Right lung (tissue), 5 donors: ENCODE measurements around the gene DCLK1. TPM values are rescaled to one million over a fixed set of nuclear protein-coding genes. Genes with fewer than 3 reads are reported as not detected.
A peak's percentile ranks its signal among the peaks of the same experiment; 100 is the strongest.

Source experiments
- DNase-seq, 2 donors: peaks; one replicate each; pipeline ENCODE4 v3.0.0-alpha.2; 2013
- polyA plus RNA-seq, 5 donors: library from polyadenylated mRNA; unstranded; fragments of 120-200 nt; gene quantifications; one replicate each; pipeline versions ENCODE4 v1.2.1 to v1.2.3, GENCODE V29; 2013; ENCODE audit warnings: inconsistent platforms in 1 of 5, low replicate concordance in 1 of 5; ENCODE audit not compliant: insufficient read length in 5 of 5, insufficient read depth in 1 of 5

Gene DCLK1
- polyA plus RNA-seq, 5 donors, result 10.0 to 13.2 (median 11.2) TPM

DNA sequence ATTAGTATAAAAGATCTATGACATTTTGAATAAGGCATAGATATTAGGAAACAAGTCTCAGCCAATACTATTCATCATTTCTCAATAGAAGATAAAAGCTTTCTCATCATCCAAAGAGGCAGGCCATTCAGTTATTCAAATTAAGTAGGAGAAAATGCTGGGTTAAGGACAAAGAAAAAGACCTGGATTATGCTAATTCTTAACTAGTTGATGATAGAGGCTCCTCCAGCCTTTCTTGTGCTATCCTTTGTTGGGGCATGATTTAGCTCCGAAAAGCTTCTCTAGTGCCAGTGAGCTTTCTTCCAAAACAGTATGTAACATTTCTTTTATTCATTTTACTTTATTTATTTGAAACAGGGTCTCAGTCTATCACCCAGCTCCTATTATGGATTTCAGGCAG, 223.0 kb downstream of the DCLK1 start:
- no peak for DNase-seq

GRCh38 chr13:35906636-35907035, 224.5 kb downstream of the DCLK1 start:
- DNase-seq, result no peak

DNA sequence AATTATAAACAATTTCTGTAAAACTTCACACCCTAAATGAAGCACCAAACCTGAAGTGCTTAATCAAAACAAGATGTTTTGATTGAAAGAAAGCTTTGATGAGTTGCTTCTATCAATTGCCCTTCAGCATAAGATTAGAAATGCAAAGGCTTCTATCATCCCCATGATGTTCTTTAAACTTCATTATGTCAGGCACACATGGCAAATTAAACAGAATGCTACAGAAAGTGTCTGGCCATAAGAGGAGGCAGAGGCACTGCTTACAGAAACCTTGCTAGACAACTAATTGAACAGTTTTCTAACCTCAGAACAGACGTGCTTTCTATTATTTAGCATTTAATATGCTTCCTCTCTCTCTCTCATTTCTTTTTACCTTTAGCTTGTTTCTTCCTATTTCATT, 228.1 kb downstream of the DCLK1 start:
- no peak for DNase-seq

GRCh38 chr13:35898041-35898440, 233.1 kb downstream of the DCLK1 start:
- DNase-seq, result no peak

DNA sequence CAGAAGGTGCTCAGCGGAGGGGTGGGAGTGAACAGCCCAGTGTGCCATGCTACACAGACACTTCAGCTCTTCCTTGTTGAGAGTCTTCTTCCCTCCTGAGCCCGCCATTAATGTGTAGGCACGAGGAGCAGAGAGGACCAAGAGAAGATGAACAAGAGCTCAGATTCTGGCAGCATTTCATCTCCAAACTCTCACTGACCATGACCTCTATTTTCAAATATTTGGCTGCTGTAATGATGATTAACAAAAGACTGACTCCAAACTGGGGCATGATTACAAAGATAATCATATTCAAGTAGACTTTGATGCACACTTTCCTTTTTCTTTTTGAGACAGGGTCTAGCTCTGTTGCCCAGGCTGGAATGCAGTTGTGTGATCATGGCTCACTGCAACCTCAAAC, 236.5 kb downstream of the DCLK1 start:
- DNase-seq, result no peak

DNA sequence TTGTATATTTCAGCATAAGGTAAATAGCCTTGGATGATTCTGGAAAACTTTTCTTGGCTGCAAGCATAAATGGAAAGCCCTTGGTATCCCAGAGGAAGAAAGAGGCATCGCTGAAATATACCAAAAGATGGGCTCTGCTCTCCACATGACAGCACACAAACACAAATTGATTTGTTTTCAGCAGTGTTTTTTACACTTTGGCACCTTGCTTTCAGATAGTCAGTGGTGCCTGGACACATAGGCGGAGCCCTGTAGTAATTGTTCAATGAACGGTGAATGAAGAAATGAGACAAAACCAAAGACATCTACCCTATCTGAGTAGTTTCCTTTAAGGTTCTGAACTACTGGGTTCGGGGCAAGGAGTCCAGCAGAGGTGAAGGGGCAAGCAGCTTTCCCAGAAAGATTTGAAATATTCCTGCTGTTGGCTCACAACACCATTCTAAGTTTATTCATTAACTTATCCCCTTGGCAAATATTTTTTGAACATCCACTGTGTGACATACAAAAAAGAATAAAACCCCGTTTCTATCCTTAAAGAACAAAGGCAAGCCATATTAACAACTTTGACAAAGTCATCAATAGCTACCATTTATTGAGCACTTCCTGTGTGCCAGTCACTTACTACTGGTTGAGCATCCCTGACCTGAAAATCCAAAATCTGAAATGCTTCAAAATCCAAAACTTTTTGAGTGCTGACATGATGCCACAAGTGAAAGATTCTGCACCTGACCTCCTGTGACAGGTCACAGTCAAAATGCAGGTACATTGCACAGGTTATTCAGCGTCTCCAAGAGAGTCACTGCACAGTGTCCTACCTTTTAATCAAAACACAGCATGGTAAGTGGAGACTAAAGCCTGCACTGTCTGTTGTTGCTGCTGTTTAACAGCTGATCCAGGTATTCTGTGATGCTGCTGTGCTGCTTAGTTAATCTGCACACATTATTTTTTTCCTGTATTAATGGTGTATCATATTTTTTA, 238.1 kb downstream of the DCLK1 start:
- no peak for DNase-seq

GRCh38 chr13:35891507-35892441, 239.4 kb downstream of the DCLK1 start:
- DNase-seq, result no peak

GRCh38 chr13:35889560-35889959, 241.6 kb downstream of the DCLK1 start:
- no peak for DNase-seq

- no peak for DNase-seq
Measured at GRCh38 chr13:35888981-35889380, 242.2 kb downstream of the DCLK1 start.

DNA sequence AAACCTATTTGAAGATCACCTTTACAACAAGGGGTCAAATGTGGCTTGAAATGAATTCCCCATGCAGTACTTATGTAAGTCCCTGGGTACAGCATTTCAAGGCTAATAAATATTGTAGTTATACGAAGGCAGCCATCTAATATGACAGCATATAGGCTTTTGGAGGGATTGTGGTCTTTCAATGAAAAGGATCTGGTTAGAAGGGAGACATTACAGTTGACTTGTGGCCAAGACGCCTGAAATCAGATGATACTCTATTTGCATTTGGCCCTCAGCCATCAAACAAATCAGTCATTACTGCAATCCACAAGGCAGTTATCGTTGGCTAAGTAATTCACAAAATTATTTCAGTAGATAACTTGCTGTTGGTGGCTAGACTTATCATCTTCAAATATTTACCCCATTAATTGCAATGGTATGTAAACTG, 242.7 kb downstream of the DCLK1 start:
- no peak for DNase-seq

DNA sequence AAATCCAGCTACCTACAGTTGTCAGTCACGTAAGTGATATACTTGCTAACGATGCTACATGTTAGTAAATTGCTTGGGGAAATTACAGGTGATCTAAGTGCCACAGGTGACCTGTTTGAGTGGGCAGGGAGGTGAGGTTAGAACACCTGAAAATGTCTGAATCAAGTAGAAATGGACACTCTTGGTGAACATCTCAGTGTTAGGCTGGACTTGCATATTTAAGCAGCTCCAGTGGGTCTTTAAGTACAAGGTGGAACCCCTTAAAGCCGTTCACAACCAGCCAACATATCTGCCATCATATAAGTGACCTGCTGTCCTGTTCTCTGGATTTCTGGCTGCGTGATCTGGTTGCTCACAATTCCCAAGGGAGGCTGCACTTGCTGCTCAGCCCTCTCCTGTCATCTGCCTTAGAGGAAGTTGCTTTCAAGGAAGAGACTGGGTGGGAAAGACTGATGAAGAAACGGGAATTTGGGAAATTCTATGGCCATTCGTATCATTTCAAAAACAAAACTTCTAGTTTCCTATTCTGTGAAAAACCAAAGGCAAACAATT, 244.0 kb downstream of the DCLK1 start:
- DNase-seq, result no peak

DNA sequence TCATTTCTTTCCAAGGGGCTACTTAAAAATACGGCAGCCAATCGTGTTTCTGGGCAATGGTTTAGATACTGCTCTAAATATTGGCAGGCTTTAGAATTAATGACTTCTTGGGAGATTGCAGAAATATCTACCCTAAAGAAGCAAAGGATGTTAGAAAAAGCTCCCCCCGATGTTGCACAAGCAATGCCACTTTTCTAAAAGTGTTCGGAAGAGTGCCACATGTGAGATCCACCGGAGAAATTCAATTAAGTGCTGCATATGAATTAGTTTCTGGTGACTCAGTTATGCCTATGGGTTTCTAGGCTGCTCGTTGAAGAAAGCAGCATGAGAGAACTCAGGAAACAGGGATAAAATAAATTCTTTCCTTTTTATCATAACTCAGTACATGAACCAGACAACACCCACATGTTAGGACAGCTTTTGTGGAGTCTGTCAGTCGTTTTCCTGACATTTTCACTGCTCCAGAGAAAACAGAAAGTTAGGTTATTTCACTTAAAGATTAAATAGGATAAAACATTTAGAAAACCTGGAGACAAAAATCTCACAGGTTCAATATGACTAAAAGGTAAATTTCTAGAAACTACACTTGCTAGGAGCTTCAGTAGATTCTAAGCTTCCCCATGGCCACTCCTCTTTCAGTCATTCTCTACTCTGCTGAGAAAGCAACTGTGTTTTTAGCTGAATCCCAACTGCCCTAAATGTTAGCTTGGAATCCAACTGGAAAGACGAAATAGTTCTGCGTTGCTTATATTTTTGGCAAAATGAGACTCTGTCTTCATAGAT, 244.7 kb downstream of the DCLK1 start:
- DNase-seq, result no peak

DNA sequence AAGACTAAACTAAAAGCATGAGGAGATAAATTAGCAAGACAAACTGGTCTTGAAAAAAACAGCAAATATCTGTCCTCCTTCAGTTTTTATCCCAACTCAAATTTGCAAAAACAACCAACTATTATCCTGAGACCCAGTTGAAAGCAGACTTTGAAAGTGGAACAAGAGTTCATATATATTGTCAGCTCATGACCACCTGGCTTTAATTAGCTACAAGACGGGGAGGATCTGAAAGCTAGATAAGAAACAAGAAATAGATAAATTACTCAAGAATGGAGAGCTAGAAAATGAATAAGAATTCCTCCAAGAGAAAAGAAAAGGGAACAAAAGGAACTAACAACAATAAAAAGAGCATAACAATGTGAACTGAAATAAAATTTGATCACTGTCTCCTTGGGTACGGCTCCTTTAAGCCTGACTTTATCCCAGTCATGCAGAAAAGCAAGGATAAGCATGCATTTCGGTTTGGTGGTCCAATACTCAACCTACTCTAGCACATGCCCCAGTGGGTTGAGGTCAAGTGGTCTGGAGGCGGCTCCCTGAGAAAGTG, 246.9 kb downstream of the DCLK1 start:
- no peak for DNase-seq

DNA sequence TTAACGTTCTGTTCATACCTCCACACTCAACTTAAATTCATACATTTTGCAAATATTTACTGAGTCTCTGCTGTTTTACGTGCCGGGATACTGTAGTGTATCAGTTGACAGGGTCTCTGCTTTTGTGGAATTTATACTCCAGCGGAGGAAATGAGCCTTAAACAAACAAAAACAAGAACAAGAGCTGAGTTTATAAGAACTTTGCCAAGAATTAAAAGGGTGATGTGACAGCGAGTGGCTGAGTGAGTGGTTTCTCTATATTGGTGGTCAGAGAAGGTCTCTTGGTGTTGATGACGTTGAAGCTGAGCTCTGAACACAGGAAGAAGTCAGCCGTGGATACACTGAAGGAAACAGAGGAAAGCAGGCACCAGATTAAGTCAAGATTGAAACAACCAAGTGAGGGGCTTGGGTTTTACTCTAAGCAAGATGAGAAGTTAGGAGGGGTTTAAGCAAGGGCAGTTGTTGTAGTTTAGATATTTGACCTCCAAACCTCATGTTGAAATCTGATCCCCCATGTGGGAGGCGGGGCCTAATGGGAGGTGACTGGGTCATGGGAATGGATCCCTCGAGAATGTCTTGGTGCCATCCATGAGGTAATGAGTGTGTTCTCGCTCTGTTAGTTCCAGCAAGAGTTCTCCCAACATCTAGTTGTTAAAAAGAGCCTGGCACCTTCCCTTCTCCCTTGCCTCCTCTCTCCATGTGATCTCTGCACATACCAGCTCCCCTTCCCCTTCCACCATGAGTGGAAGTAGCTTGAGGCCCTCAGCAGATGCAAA, 248.3 kb downstream of the DCLK1 start:
- peak; percentile 60 to 68 for DNase-seq

GRCh38 chr13:35881360-35881759, 249.8 kb downstream of the DCLK1 start:
- DNase-seq, result peak in 1 of 2 donors; percentile 45

DNA sequence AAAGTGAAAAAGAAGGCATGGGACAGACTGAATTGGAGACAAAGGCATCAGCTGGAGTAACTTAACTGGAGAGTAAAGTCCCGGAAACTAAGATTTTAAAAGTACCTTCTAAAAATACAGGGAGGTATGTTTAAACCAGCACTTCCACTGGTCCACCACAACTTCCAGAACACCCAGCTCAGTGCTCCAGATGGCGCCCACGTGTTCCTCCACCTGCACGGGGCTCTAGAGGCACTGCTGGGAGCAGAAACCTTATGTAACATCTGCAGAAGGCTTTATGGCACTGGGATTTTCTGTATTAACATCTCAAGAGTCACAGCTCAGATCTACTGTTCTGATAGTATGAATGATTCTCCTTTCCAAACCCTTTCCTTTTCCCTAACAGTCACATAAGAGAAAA, 252.1 kb downstream of the DCLK1 start:
- no peak for DNase-seq

GRCh38 chr13:35876601-35877000, 254.6 kb downstream of the DCLK1 start:
- no peak for DNase-seq

- no peak for DNase-seq
Measured at GRCh38 chr13:35874704-35875103, 256.5 kb downstream of the DCLK1 start.

DNA sequence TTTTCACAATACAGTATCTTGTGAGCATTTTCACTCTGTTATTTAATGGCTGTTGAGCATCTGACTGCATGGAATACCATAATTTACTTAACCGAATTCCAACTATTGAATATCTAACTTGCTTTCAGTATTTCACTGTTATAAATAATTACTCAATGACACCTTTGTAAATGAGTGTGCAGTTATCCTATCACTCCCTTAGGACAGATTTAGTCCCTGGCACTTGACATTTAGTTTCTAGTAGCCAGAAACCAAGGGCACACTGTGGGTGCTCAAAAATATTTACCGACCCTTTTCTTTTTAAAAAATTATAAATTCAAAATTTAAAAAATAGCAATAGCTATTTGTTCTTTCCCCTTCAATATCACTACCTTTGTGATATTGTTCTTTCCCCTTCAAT, 258.8 kb downstream of the DCLK1 start:
- no peak for DNase-seq

- DNase-seq, result no peak
Measured at GRCh38 chr13:35871561-35871960, 259.6 kb downstream of the DCLK1 start.
